A549 (cell line): ENCODE data around the gene GSK3A. TPM values are rescaled to one million over a fixed set of nuclear protein-coding genes. Genes with fewer than 3 reads are reported as not detected.

Experiments used
- ATAC-seq, 2 experiments: fragments of 200-7000 bp in 1 of 2; fragments of >200 bp in 1 of 2; cut with Nextera tagmentation in 1 of 2; cut with Tn5 transposase in 1 of 2; 3 replicates each; pipeline versions ENCODE4 v1.8.0 to v1.9.1; 2018 to 2020; ENCODE audit warnings: mild to moderate bottlenecking in 1 of 2, moderate library complexity in 1 of 2
- CTCF ChIA-PET: fragments of 300-600 bp; sonication (Branson Sonifier 250); formaldehyde crosslinking; extraction: SDS; loops from one replicate; lab custom pipeline; 2021; ENCODE audit warnings: antibody characterized with exemption, inconsistent platforms; lab: Yijun Ruan, JAX
- POLR2A ChIA-PET: fragments of 350-600 bp; formaldehyde crosslinking; extraction: SDS; loops from one replicate; lab custom pipeline; 2021; ENCODE audit warnings: antibody characterized with exemption, inconsistent platforms; lab: Yijun Ruan, JAX
- DNase-seq, 2 experiments: peaks; one replicate each; pipeline versions ENCODE4 v3.0.0 to v3.0.0-alpha.2; 2011 to 2016; ENCODE audit warnings: low read depth in 1 of 2, low spot score in 1 of 2
- FAIRE-seq: peaks from 2 replicates; lab custom pipeline; 2011; peaks lifted over from hg19 to GRCh38; lab: Jason Lieb, UNC
- H3K27ac ChIP-seq, 2 experiments: fragments of >200 bp; sonication (Bioruptor Twin); formaldehyde crosslinking; 3 replicates each; pipeline ENCODE4 v1.5.1; 2016 to 2017
- H3K4me1 ChIP-seq: fragments of >200 bp; sonication (Bioruptor Twin); formaldehyde crosslinking; 3 replicates; pipeline ENCODE4 v1.6.1; 2016
- H3K4me2 ChIP-seq: fragments of >200 bp; sonication (Bioruptor Twin); formaldehyde crosslinking; 3 replicates; pipeline ENCODE4 v1.6.1; 2016
- H3K4me3 ChIP-seq: fragments of >200 bp; sonication (Bioruptor Twin); formaldehyde crosslinking; 3 replicates; pipeline ENCODE4 v1.5.1; 2016
- H3K9me3 ChIP-seq: fragments of >200 bp; sonication (Bioruptor Twin); formaldehyde crosslinking; 3 replicates; pipeline ENCODE4 v1.6.1; 2016
- ATOH8 ChIP-seq: fragments of 250-450 bp; sonication (Bioruptor Pico); IDR thresholded peaks from 2 replicates; pipeline ENCODE4 v1.5.0; 2020; ENCODE audit warnings: low read depth, mild to moderate bottlenecking, moderate library complexity
- CBX2 ChIP-seq: fragments of 200-600 bp; sonication (generic); IDR thresholded peaks from 2 replicates; pipeline ENCODE4 v1.6.1; 2016; ENCODE audit warnings: low read depth, mild to moderate bottlenecking, borderline replicate concordance
- CBX8 ChIP-seq: fragments of 200-600 bp; sonication (generic); IDR thresholded peaks from 2 replicates; pipeline ENCODE4 v1.6.1; 2016
- CEBPB ChIP-seq, 2 experiments: fragments of >200 bp in 1 of 2; sonication (Bioruptor Twin) in 1 of 2; formaldehyde crosslinking in 1 of 2; IDR thresholded peaks; 2 replicates each; pipeline ENCODE4 v1.6.1; 2012 to 2016
- CHD4 ChIP-seq: fragments of 200-600 bp; sonication (generic); IDR thresholded peaks from 2 replicates; pipeline ENCODE4 v1.6.1; 2016; ENCODE audit warnings: antibody characterized with exemption, mild to moderate bottlenecking, borderline replicate concordance
- EHMT2 ChIP-seq: fragments of 200-600 bp; sonication (generic); IDR thresholded peaks from 2 replicates; pipeline ENCODE4 v1.6.1; 2016; ENCODE audit warnings: antibody characterized with exemption, low read depth, mild to moderate bottlenecking, moderate library complexity
- FOXS1 ChIP-seq: fragments of 250-450 bp; sonication (Bioruptor Pico); IDR thresholded peaks from 2 replicates; pipeline ENCODE4 v1.5.0; 2020; ENCODE audit warnings: mild to moderate bottlenecking, moderate library complexity
- GATA3 ChIP-seq: IDR thresholded peaks from 2 replicates; pipeline ENCODE4 v1.6.1; 2012; ENCODE audit warnings: borderline replicate concordance
- HES2 ChIP-seq: fragments of >200 bp; sonication (Bioruptor Twin); formaldehyde crosslinking; IDR thresholded peaks from 2 replicates; pipeline ENCODE4 v1.6.1; 2016
- HOXA7 ChIP-seq: fragments of 250-450 bp; sonication (Bioruptor Pico); IDR thresholded peaks from 2 replicates; pipeline ENCODE4 v1.5.0; 2020; ENCODE audit warnings: mild to moderate bottlenecking, moderate library complexity
- HOXB13 ChIP-seq: fragments of 250-450 bp; sonication (Bioruptor Pico); IDR thresholded peaks from 2 replicates; pipeline ENCODE4 v1.5.0; 2020; ENCODE audit warnings: low read depth, mild to moderate bottlenecking, moderate library complexity
- MAFK ChIP-seq: fragments of 450-650 bp; IDR thresholded peaks from 2 replicates; pipeline ENCODE4 v1.6.1; 2014; ENCODE audit not compliant: partially characterized antibody
- MAZ ChIP-seq: fragments of 150-350 bp; IDR thresholded peaks from 2 replicates; pipeline ENCODE4 v1.6.1; 2014; ENCODE audit warnings: antibody characterized with exemption, low read depth, low read length, borderline replicate concordance
- MYC ChIP-seq: IDR thresholded peaks from 2 replicates; pipeline ENCODE4 v1.6.1; 2012; ENCODE audit warnings: mild to moderate bottlenecking, inconsistent platforms, low read length, improper control_type of control experiment, borderline replicate concordance
- NPAS2 ChIP-seq: fragments of 250-450 bp; sonication (Bioruptor Pico); IDR thresholded peaks from 2 replicates; pipeline ENCODE4 v1.8.0; 2022; ENCODE audit warnings: mild to moderate bottlenecking, moderate library complexity, borderline replicate concordance
- PBX3 ChIP-seq: IDR thresholded peaks from 2 replicates; pipeline ENCODE4 v1.6.1; 2012
- REST ChIP-seq: fragments of 200-600 bp; sonication (generic); IDR thresholded peaks from 2 replicates; pipeline ENCODE4 v1.6.1; 2016; ENCODE audit warnings: antibody characterized with exemption, mild to moderate bottlenecking, moderate library complexity
- RFX5 ChIP-seq: fragments of 450-650 bp; IDR thresholded peaks from 2 replicates; pipeline ENCODE4 v1.7.1; 2014; ENCODE audit warnings: antibody characterized with exemption, mild to moderate bottlenecking, moderate library complexity
- USF2 ChIP-seq: fragments of 450-650 bp; IDR thresholded peaks from 2 replicates; pipeline ENCODE4 v1.6.1; 2014; ENCODE audit warnings: antibody characterized with exemption
- WGBS: methylation state at CpG from one replicate; pipeline ENCODE4 v1.1.6; 2017; ENCODE audit errors: missing lambda C conversion rate; 5-methylcytosine and 5-hydroxymethylcytosine counted together
- polyA plus RNA-seq, 4 experiments: library from polyadenylated mRNA; depleted of rRNA in 3 of 4; stranded (reverse); fragments of >200 nt; fragmentation: RNase III in 1 of 4; extraction: RNeasy Plus Mini Kit Qiagen cat#74134 plus additional on column Dnase treatment in 1 of 4; gene quantifications; 2 replicates in 3 of 4; 3 replicates in 1 of 4; pipeline ENCODE4 v1.2.3, GENCODE V29; 2011 to 2017

GSK3A gene
- polyA plus RNA-seq, 2 of the 4 experiments (the other 2 are of a cell fraction) = 55.2 to 85.1 TPM

- peak overlapping the region; percentile 94 to 98 for H3K27ac ChIP-seq
- FAIRE-seq (peak; percentile 74), ATAC-seq (peak in 1 of 2 experiments; percentile 4; a peak in 3 of 6 replicates), DNase-seq (no peak)
- peak overlapping the region; percentile 77 for H3K4me3 ChIP-seq
- no peaks in the 10 kb centered on the region for H3K9me3 ChIP-seq
- 18% methylated on average over 6 of the region's 6 CpGs for WGBS
- TF ChIP-seq ATOH8 (CRISPR knock-in tag) = no peak
- TF ChIP-seq PBX3 = 0 out of 2 replicates have a peak, but pooled peaks have one; percentile 19
- peak overlapping the region; percentile 100 for H3K4me2 ChIP-seq
- peaks cover 48% of the 10 kb centered on the region for H3K4me1 ChIP-seq
- ChIA-PET CTCF (interaction anchor here (0.6 to 14.6 kb wide), 37 partner anchors 8 to 1543 kb away, joined by 3 to 373 read pairs (median 4); partner anchors contain the start of genes CIC, ERF, GSK3A and PAFAH1B3), POLR2A (interaction anchor here (0.6 to 5.6 kb wide), 7 partner anchors 9 to 166 kb away, joined by 3 to 56 read pairs (median 8); partner anchors contain the start of genes CIC, ERF and GSK3A)
These were observed 36.9 kb upstream of the GSK3A start for GRCh38 chr19:42279155-42279901.

GRCh38 chr19:42278452-42279154 is 36.2 kb upstream of the GSK3A start:
- H3K4me2 ChIP-seq = peak overlapping the region; percentile 100
- no peak for TF ChIP-seq HOXB13
- no peak for TF ChIP-seq USF2
- no peak for TF ChIP-seq NPAS2 (CRISPR knock-in tag)
- no peak for TF ChIP-seq MAFK
- TF ChIP-seq MYC = no peak
- no peak for TF ChIP-seq HES2
- no peak for TF ChIP-seq CBX2
- TF ChIP-seq MAZ = no peak
- TF ChIP-seq RFX5 = no peak
- no peak for TF ChIP-seq HOXA7
- TF ChIP-seq EHMT2 = no peak
- TF ChIP-seq FOXS1 = no peak
- TF ChIP-seq, all 56 proteins: peak for 0
- H3K4me1 ChIP-seq = peaks cover 48% of the 10 kb centered on the region
- no peaks in the 10 kb centered on the region for H3K9me3 ChIP-seq
- 91% methylated on average over 5 of the region's 5 CpGs for WGBS
- DNase-seq = no peak
- peak overlapping the region in 1 of 2 experiments; percentile 94; a peak in 3 of 6 replicates for H3K27ac ChIP-seq
- no peak overlapping the region for H3K4me3 ChIP-seq
- POLR2A ChIA-PET = interaction anchor here (1.1 to 5.6 kb wide), 5 partner anchors 8 to 118 kb away, joined by 3 to 56 read pairs (median 11); partner anchors contain the start of genes CIC and GSK3A
- no peak for FAIRE-seq
- no peak for ATAC-seq
- CTCF ChIA-PET = interaction anchor here (0.7 to 14.6 kb wide), 19 partner anchors 7 to 170 kb away, joined by 3 to 373 read pairs (median 8); partner anchors contain the start of genes CIC, ERF and GSK3A

GRCh38 chr19:42277821-42278451 is 35.5 kb upstream of the GSK3A start:
- peaks cover 43% of the 10 kb centered on the region for H3K4me1 ChIP-seq
- no peak for DNase-seq

More at GRCh38 chr19:42277821-42278451, 35.5 kb upstream of the GSK3A start:
- ATAC-seq (no peak), FAIRE-seq (peak; percentile 61)
- no peaks in the 10 kb centered on the region for H3K9me3 ChIP-seq
- ChIA-PET POLR2A (interaction anchor here (5.6 kb wide), 1 partner anchor 35 kb away, joined by 56 read pairs; the partner anchor contains the start of gene GSK3A), CTCF (interaction anchor here (0.7 to 14.6 kb wide), 10 partner anchors 6 to 170 kb away, joined by 4 to 373 read pairs (median 12); partner anchors contain the start of genes CIC, ERF and GSK3A)
- H3K4me3 ChIP-seq = no peak overlapping the region
- TF ChIP-seq MAFK (no peak), CBX8 (no peak), MAZ (no peak), CEBPB (IDR thresholded peaks at IDR 0.05) (no peak), CHD4 (no peak), REST (no peak), GATA3 (no peak)
- no peak overlapping the region for H3K4me2 ChIP-seq
- 79% methylated on average over 10 of the region's 10 CpGs for WGBS
- peak overlapping the region in 1 of 2 experiments; percentile 94; a peak in 3 of 6 replicates for H3K27ac ChIP-seq
